NCI-H82 (cell line): Measurements from ENCODE around the gene HYPK.
"Not testable (repeated sequence)": the region's sequence is repeated elsewhere in the genome, so short reads cannot be mapped to it uniquely, and the experiment has no call there.

Experiments used
- DNase-seq: peaks from one replicate; lab custom pipeline; 2025; lab: John Stamatoyannopoulos, UW

HYPK gene

DNA sequence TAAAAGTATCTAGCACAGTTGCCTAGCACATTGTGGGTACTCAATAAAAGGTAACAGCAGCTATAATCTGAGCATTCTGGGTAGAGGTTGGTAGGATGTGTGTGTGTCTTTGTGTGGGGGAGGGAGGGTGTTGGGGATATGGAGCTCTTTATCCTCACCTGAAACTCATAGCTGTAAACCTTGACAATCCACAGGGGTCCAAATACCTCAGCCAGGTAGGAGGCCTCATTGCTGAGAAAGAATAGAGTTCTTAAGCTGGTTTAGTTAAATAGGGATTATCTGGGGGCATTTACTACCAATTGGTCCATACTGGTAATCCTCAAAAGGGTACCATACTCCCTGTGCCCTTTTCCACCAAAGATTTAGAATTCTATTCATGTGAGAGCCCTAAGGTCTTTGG, 4.4 kb upstream of the HYPK start:
- peak; percentile 52 for DNase-seq

DNA sequence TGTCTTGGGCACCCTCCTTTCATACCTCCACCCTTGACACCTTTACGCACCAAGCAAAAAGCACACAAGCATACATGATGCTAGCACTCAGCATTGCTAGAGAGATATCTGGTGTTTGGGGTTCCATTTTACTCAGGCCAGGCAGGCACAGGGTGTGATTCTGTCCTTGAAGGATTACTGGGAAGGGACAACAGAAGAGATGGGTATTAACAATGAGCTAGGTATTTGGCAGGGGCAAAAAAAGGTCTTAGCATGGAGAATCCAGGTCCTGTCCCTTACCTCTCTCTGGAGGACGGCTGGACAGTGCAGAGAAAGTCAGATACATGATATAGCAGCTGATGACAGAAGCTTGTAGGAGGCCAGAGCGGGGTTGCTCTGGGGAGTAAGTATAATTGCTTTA, 3.8 kb upstream of the HYPK start:
- DNase-seq, result no peak

DNA sequence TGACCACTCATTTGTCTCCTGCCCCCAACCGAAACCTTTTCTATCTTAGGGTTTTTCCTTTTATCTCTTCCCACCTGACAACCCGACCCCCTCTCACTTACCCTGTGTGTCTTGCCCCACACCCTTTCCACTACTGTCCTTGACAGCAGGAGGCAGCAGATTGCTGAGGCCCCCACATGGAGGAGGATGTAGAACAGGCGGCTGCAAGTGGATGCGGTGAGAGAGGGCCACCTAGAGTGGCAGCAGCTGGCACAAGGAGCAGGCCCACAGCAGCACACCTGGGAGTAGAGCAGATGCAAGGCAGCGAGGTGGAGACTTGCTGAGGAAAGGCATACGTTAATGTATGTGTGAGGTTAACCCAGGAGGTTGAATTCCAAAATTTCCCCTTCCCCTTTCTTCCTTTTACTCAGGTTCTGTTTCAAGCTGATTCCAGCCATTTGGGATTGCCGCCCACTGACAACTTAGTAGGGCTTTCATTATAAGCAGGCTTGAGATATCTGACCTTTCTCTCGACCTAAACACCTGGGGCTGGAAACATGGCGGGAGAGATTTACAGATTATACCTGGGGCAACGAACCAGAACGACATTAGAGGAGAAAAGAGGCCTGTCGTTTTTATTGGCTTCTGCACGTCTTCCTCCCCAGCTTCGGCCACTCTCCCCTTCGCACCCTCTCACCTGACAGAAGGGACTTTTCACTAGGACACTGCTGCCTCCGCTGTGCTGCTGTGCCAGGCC, 1.0 kb upstream of the HYPK start:
- DNase-seq, result peak; percentile 88

DNA sequence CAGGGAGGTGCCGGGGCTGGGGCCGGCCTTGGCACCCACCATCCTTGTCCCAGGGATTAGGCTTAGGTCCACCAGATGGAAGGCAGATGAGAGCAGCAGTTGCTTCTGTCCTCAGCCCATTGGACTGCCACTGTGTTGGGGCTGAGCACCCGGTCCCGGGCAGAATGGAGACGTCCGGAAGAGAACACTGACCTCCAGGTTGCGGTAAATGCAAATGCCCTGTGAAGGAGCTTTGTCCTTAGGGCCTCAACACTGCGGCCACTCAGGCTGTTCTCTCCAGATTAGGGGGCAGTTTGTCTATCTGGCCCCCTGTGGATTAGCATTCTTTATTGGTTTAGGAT, 484 bp upstream of the HYPK start, which contains the start of gene SERINC4:
Gene SERINC4, minus strand, starts transcription at position 276 of the 341 bp plus-strand sequence. Its CDS starts 234 bp downstream, at position 42.
- DNase-seq, result peak; percentile 97

DNA sequence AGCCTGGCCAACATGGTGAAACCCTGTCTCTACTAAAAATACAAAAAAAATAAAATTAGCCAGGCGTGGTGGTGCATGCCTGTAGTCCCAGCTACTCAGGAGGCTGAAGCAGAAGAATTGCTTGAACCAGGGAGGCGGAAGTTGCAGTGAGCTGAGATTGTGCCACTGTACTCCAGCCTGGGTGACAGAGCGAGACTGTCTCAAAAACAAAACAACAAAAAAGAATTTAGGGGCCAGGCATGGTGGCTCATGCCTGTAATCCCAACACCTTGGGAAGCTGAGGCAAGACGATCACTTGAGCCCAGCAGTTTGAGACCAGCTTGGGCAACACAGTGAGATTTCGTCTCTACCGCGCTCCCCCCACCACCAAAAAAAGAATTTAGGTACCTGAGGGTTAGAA, 2.3 kb downstream of the HYPK start:
- DNase-seq, result not testable (repeated sequence)

DNA sequence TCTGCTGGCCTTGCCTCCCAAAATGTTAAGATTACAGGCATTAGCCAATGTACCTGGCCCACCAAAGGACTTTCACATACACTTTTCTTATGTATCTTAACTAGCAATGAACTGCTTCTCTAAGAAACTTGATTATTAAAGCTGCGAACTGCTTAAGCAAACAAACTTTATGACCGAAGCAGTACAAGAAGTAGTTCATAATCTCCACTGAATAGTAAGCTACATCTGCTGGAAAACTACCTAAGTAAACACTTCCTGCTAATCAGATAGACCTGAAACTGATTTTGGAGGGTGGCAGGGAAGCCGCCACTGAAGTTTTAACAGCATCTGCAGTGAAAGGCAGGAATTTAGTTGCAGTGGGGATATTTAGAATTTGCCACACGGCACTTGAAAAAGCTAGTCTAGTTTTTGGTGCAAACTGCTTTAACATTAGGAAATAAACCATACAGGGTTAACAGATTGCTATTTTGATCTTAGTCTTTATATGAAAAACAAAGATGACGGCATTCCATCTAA, 8.1 kb downstream of the HYPK start:
- DNase-seq, result no peak

DNA sequence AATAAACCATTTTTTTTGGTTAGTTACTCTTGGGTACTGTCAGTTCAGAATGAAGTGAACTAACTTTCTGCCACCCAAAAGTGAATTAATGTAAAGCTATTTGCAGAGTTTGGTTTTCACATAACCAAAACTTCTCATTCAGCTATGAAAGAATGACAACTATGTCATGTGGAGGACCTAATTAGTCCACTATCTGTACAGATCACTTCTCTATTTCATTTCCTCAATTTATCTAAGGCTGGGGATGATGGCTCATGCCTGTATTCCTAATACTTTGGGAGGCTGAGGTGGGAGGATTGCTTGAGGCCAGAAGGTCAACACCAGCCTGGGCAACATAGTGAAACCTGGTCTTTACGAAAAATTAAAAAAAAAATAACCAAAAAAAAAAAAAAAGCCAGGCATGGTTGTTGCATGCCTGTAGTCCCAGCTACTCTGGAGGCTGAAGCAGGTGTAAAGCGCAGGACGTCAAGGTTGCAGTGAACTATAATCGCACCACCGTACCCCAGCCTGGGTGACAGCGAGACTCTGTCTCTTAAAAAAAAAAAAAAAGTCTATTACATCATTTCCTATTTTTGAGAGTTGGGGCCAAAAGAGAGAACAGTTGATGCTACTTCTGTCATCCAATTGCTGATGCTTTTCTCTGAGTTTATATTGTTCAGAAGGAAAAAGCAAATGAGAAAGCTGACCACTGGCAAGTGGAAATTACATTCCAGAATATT, 8.7 kb downstream of the HYPK start:
- no peak for DNase-seq

DNA sequence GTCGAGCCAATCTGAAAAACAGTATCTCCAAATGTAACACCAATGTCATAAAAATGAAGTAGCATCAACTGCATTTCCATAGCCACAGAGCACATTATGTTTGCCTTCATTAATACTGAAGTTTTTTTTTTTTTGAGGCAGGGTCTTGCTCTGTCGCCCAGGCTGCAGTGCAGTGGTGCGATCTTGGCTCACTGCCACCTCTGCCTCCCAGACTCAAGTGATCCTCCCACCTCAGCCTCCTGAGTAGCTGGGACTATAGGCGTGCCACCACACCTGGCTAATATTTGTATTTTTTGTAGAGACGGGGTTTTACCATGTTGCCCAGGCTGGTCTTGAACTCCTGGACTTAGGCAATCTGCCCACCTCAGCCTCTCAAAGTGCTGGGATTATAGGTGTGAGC, 14.7 kb downstream of the HYPK start:
- not testable (repeated sequence) for DNase-seq

DNA sequence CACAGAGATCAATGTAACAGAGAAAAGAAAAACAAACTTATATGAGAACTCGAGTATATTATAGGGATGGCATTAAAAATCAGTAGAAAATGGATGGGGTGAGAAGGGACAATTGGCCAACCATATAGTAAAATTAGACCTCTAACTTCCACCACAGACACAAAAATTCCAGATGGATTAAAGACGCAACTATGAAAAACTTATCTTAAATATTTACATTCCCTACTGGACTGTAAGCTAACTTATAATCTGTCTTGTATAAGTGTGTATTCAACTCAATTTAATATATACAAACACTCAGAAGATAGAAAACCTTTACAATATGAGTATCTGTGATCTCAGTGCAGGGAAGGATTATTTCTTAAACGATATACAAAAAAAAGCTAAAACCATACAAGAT, 21.1 kb downstream of the HYPK start:
- DNase-seq, result no peak

DNA sequence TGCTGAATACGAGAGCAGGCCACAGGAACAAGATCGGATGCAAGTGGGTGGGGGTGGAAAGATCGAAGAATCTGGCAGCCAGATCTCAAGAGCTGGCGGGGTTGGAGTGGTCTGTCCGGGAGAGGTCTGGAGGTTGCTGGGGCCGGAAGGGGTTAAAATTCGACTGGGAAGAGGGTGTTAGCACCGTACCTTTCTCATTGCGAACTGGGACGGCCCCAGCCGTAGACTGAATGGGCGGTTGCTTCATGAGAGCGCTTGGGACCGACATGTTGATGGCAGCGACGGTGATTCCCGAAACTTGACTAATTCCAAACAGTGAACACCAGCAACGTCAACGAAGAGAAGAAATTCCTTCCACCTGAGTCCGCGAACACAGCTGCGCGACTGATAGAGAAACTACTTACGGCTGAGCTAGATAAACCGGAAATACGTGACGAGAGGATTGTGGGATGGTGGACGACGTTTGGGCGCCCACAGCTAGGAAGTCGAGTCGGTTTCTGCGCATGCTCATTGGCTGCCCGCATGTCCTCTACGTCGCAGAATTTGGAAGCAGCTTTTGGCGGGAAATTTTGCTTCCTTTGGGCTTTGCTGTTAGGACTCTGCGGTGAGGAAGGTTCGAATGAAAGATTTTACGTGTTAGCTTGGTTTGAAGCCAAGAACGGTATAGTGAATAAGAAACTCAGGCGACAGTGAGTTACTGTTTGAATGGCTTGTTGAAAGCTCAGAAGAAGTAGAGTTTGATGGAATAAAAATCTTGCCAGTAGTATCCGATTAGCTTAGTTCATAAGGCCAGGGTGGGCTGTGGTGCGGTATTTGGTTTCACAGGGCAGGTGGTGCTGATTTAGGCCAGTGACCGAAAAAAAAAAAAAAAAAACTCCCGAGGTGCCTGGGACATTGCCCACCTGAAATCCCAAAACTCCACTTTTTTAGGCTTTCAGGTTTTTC, 24.2 kb downstream of the HYPK start, which contains the start of gene MFAP1:
Gene MFAP1, minus strand, starts transcription at position 389 of the 945 bp plus-strand sequence. Its CDS starts 121 bp downstream, at position 268.
- peak; percentile 99 for DNase-seq

DNA sequence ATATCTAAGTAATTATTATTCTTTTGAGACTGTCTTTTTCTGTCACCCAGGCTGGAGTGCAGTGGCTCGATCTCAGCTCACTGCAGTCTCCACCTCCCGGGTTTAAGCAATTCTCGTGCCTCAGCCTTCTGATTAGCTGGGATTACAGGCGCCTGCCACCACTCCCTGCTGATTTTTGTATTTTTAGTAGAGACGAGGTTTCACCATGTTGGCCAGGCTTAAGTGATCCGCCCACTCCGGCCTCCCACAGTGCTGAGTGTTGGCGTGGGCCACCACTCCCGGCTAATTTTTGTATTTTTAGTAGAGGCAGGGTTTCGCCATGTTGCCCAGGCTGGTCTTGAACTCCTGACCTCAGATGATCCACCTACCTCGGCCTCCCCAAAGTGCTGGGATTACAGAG, 24.9 kb downstream of the HYPK start:
- DNase-seq, result not testable (repeated sequence)

DNA sequence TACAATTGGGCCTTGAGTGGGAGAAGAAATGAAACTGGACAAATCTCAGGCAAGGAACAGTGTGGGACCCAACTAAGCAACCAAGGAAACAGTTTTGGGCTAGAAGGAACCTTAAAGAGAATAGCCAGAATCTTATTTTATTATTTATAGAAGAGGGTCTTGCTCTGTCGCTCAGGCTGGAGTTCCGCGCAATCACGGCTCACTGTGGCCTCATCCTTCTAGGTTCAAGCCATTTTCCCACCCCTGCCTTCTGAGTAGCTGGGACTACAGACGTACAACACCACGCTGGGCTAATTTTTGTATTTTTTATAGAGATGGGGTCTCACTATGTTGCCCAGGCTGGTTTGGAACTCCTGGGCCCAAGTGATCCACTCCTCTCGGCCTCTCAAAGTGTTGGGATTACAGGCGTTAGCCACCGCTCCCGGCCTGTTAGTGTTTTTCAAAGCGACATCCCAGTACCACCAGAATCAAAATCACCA, 25.7 kb downstream of the HYPK start:
- DNase-seq, result no peak

DNA sequence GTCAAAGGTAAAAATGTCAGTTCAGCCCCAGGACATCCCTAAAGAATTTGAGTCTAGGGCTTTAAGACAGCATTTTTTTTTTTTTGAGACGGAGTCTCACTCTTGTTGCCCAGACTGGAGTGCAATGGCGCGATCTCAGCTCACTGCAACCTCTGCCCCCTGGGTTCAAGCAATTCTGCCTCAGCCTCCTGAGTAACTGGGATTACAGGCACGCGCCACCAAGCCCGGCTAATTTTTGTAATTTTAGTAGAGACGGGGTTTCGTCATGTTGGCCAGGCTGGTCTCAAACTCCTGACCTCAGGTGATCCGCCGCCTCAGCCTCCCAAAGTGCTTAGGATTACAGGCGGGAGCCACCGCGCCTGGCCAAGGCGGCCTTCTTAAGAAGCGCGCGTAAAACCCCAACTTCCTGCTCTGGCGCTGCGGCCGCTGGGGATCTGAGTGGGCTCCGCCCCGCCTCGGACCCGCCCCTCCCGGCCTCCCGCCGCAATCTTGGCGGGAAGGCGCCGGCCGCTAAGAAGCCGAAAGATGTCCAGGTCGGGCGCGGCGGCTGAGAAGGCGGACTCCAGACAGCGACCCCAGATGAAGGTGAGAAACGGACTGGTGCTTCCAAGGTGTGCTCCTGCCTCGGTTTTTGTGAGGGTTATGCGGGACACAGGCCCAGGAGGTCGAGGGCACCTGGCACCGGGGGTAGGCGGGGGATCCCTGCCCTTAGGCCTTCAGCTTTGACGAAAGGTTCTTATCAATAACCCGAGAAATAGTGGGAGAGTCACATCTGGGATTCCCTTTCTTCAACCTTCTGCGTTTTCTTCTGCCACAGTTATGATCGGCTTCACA, 26.3 kb downstream of the HYPK start, which contains the start of gene WDR76:
Gene WDR76, plus strand, starts transcription at position 495 of the 834 bp plus-strand sequence. Its CDS starts 31 bp downstream, at position 526.
- peak; percentile 99 for DNase-seq

DNA sequence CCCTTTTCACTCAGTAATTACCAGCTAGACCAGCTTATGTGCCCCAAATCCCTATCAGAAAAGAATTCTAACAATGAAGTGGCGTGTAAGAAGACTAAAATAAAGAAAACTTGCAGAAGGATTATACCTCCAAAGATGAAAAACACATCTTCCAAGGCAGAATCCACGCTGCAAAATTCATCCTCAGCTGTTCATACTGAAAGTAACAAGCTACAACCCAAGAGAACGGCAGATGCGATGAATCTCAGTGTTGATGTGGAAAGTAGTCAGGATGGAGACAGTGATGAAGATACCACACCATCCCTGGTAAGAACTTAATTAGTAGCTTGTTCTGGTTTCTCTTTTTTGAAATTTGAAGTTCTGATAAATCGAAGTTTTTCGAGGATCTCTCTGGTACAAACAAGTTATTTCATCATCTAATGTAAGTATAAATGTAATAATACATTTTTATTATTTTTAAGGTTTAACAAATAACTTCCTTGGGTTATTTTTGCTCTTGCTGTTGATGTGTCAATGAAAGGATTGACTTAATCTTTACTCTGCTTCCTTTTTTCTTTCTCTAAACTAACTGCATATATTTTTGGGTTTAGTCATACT, 27.8 kb downstream of the HYPK start:
- peak; percentile 54 for DNase-seq

DNA sequence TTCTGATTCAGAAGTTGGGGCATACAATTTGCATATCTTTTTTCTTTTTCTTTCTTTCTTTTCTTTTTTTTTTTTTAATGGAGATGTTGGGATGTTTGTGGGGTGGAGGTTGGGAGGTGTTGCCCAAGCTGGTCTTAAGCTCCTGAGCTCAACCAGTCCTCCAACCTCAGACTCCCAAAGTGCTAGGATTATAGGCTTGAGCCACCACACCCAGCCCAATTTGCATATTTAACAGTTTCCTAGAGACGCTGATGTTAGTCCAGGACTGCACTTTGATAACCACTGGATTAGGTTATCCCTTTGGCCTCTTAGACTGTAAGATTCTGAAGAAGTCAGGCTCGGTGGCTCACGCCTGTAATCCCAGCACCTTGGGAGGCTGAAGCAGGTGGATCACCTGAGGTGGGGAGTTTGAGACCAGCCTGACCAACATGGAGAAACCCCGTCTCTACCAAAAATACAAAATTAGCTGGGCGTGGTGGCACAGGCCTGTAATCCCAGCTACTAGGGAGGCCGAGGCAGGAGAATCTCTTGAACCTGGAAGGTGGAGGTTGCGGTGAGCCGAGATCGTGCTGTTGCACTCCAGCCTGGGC, 29.6 kb downstream of the HYPK start:
- peak; percentile 50 for DNase-seq

DNA sequence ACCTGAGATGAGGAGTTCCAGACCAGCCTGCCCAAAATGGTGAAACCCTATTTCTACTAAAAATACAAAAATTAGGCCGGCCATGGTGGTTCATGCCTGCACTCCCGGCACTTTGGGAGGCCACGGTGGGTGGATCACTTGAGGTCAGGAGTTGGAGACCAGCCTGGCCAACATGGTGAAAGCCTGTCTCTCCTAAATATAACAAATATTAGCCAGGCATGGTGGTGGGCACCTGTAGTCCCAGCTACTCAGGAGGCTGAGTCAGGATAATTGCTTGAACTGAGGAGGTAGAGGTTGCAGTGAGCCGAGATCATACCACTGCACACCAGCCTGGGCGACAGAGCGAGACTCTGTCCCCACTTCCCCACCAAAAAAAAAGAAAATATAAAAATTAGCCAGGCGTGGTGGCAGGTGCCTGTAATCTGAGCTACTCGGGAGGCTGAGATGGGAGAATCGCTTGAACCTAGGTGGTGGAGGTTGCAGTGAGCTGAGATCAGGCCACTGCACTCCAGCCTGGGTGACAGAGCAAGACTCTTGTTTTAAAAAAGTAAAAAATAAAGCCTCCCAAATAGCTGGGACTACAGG, 30.4 kb downstream of the HYPK start:
- not testable (repeated sequence) for DNase-seq

DNA sequence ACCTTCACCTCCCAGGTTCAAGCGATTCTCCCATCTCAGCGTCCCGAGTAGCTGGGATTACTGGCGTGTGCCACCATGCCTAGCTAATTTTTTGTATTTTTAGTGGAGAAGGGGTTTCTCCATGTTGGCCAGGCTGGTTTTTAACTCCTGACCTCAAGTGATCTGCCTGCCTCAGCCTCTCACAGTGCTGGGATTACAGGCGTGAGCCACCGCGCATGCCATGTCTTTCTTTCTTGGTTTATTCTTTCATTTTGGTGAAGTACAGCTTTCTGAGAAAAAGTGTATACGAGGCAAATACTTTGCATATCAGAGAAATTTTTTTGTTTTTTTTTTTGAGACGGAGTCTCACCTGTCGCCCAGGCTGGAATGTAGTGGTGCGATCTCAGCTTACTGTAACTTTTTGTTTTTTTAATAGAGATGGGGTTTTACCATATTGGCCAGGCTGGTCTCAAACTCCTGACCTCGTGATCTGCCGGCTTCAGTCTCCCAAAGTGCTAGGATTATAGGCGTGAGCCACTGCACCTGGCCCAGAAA, 31.2 kb downstream of the HYPK start:
- DNase-seq, result not testable (repeated sequence)

DNA sequence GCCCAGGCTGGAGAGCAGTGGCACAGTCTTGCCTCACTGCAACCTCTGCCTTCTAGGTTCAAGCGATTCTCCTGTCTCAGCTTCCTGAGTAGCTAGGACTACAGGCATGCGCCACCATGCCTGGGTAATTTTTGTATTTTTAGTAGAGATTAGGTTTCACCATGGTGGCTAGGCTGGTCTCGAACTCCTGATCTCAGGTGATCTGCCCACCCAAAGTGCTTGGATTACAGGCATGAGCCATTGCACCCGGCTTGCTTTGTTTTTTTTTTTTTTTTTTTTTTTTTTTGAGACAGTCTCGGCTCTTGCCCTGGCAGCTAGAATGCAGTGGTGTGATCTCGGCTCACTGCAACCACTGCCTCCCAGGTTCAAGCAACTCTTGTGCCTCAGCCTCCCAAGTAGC, 32.1 kb downstream of the HYPK start:
- DNase-seq, result not testable (repeated sequence)

DNA sequence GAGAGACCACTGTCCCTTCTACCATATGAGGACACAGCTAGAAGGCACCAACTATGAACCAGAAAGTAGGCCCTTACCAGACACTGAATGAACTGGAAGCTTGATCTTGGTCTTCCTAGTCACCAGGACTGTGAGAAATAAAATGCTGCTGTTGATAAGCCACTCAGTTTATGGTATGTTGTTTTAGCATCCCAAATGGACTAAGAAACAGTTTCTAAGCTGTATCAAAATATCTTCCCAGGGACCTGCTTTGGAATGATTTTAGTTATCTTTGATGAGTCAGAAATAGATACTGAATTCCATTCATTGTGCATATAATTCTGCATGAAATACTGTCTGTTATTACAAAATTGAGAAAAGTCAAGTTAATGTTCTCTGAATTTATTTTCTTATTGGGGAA, 45.0 kb downstream of the HYPK start:
- DNase-seq, result no peak
